Spleen (tissue), 7 donors: Measurements from ENCODE around the gene PDE10A.

ENCODE experiments used
- POLR2A ChIP-seq, 3 donors: fragments of 450-650 bp; IDR thresholded peaks; one replicate each; pipeline ENCODE4 v1.5.1; 2017; ENCODE audit warnings: antibody characterized with exemption in 3 of 3, mild to moderate bottlenecking in 1 of 3
- POLR2AphosphoS5 ChIP-seq, 3 donors: sonication (generic); formaldehyde crosslinking; IDR thresholded peaks; one replicate each; pipeline ENCODE4 v1.5.1; 2017; ENCODE audit warnings: antibody characterized with exemption in 3 of 3
- TF ChIP-seq, protein P1 (sequence below), 11 experiments: fragments of 200-600 bp in 7 of 11; fragments of 450-650 bp in 4 of 11; sonication (generic) in 4 of 11; IDR thresholded peaks in 8 of 11; conservative IDR thresholded peaks in 3 of 11; 1 replicate in 7 of 11; 2 replicates in 4 of 11; pipeline versions ENCODE4 v1.4.0 to v1.8.0; 2016 to 2021; ENCODE audit warnings: antibody characterized with exemption in 11 of 11, inconsistent platforms in 4 of 11, mild to moderate bottlenecking in 1 of 11
- donor health status: DM: no; HTN: no; CAD: no; lungs with moderate emphysema.
- donor health status: DM: no; HTN: no; CAD: no.
- donor health status: DM: no; HTN: no; CAD: no.

DNA sequence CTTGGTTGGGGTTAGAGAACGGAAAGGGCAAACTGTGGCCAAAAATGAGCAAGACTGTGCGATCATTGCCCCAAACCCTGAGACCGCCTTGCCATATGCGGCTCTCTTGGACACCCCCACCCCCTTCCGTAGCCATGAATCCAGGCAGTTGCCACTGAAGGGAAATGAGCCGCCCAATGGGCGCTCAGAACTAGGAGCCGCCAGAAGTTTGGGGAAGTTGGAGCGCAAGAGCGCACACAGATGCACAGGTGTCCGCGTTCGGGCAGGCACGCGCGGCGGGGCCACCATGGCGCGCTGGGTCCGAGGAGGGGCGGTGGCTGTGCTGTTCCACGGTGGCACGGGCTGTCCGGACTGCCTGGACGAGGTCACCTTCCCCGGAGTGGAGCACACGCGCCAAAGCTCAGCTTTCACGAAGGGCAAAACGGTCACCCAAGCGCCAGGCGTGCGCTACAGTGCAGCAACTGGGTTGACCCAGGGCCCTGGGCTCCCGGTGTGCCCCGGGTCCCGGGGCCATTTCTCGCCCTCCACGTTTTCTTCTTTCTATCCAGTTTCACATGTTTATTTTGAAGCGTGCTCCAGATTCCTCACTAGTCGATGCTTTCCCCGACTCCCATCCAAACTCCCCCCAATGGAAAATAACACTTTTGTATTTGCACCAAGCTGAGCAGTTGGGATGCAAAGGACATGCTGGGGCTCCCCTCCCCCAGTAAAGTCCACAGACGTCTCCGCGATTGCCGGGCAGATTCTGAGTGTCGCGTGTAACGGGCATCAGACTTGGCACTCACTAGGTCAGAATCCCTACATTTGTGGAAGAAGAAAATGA is 906 bp upstream of the PDE10A start:
- TF ChIP-seq, protein P1, sequence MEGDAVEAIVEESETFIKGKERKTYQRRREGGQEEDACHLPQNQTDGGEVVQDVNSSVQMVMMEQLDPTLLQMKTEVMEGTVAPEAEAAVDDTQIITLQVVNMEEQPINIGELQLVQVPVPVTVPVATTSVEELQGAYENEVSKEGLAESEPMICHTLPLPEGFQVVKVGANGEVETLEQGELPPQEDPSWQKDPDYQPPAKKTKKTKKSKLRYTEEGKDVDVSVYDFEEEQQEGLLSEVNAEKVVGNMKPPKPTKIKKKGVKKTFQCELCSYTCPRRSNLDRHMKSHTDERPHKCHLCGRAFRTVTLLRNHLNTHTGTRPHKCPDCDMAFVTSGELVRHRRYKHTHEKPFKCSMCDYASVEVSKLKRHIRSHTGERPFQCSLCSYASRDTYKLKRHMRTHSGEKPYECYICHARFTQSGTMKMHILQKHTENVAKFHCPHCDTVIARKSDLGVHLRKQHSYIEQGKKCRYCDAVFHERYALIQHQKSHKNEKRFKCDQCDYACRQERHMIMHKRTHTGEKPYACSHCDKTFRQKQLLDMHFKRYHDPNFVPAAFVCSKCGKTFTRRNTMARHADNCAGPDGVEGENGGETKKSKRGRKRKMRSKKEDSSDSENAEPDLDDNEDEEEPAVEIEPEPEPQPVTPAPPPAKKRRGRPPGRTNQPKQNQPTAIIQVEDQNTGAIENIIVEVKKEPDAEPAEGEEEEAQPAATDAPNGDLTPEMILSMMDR (IDR thresholded peaks at IDR 0.05 in 8 of 11, conservative IDR thresholded peaks at IDR 0.05 in 3 of 11) = no peak
- TF ChIP-seq POLR2A (IDR thresholded peaks at IDR 0.05) (no peak), POLR2AphosphoS5 (IDR thresholded peaks at IDR 0.05) (no peak)
